Ovary (tissue), 3 donors: Measurements from ENCODE around the gene CD63.

ENCODE experiments used
- CTCF ChIP-seq, 3 donors: fragments of 450-650 bp in 2 of 3; fragments of 200-600 bp in 1 of 3; IDR thresholded peaks; one replicate each; pipeline versions ENCODE4 v1.5.1 to v1.8.0; 2016 to 2022; ENCODE audit warnings: antibody characterized with exemption in 3 of 3, mild to moderate bottlenecking in 1 of 3
- EP300 ChIP-seq: sonication (generic); formaldehyde crosslinking; IDR thresholded peaks from one replicate; pipeline ENCODE4 v1.6.1; 2017; ENCODE audit warnings: antibody characterized with exemption
- POLR2A ChIP-seq: fragments of 450-650 bp; IDR thresholded peaks from one replicate; pipeline ENCODE4 v1.6.1; 2017; ENCODE audit warnings: antibody characterized with exemption, mild to moderate bottlenecking, moderate library complexity
- donor health status: DM: no; HTN: no; CAD: no.

- TF ChIP-seq CTCF (IDR thresholded peaks at IDR 0.05) (no peak), POLR2A (no peak), EP300 (no peak)
Measured at GRCh38 chr12:55771736-55772135, 42.9 kb upstream of the CD63 start.
